ENCODE measurements around the gene ACTL6B.

DNA sequence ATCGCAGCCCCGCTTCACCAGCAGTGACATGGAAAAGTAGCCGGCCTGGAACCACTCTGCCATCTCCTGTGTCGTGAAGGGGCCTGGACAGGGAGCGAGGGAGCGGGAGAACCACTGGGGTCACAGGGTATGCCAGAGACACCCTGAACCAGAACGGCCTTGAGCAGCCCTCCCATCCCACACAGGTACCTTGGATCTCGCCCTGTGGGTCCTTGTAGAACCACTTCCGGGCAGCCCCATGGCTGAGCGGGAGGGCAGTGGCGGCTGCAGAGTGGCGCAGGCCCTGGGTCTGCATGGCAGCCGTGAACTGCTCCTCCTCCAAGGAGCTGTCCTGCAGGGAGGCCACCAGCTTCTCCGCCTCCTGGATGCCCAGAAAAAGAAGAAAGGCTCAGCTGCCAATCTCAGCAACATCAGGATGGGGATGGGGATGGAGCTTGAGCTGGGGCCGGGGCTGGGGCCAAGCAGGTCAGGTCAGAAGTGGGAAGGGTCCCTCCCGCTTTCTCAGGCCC is 28.3 kb upstream of the ACTL6B start:
- TF ChIP-seq XRCC4 (IDR thresholded peaks at IDR 0.05; ENCODE audit: extremely low read depth, insufficient read depth, insufficient read length), result no peak
- TF ChIP-seq, protein P1, sequence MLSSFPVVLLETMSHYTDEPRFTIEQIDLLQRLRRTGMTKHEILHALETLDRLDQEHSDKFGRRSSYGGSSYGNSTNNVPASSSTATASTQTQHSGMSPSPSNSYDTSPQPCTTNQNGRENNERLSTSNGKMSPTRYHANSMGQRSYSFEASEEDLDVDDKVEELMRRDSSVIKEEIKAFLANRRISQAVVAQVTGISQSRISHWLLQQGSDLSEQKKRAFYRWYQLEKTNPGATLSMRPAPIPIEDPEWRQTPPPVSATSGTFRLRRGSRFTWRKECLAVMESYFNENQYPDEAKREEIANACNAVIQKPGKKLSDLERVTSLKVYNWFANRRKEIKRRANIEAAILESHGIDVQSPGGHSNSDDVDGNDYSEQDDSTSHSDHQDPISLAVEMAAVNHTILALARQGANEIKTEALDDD (IDR thresholded peaks at IDR 0.05), result no peak
- TF ChIP-seq, protein P2, sequence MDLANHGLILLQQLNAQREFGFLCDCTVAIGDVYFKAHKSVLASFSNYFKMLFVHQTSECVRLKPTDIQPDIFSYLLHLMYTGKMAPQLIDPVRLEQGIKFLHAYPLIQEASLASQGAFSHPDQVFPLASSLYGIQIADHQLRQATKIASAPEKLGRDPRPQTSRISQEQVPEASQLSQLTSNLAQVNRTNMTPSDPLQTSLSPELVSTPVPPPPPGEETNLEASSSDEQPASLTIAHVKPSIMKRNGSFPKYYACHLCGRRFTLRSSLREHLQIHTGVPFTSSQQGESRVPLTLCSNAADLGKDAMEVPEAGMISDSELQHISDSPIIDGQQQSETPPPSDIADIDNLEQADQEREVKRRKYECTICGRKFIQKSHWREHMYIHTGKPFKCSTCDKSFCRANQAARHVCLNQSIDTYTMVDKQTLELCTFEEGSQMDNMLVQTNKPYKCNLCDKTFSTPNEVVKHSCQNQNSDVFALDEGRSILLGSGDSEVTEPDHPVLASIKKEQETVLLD (IDR thresholded peaks at IDR 0.05), result no peak
- no peak for TF ChIP-seq RBM25 (IDR thresholded peaks at IDR 0.05; ENCODE audit: low read depth, low read length, severe bottlenecking)
- TF ChIP-seq PHTF2 (CRISPR knock-in tag; IDR thresholded peaks at IDR 0.05), result no peak
- TF ChIP-seq, protein P3, sequence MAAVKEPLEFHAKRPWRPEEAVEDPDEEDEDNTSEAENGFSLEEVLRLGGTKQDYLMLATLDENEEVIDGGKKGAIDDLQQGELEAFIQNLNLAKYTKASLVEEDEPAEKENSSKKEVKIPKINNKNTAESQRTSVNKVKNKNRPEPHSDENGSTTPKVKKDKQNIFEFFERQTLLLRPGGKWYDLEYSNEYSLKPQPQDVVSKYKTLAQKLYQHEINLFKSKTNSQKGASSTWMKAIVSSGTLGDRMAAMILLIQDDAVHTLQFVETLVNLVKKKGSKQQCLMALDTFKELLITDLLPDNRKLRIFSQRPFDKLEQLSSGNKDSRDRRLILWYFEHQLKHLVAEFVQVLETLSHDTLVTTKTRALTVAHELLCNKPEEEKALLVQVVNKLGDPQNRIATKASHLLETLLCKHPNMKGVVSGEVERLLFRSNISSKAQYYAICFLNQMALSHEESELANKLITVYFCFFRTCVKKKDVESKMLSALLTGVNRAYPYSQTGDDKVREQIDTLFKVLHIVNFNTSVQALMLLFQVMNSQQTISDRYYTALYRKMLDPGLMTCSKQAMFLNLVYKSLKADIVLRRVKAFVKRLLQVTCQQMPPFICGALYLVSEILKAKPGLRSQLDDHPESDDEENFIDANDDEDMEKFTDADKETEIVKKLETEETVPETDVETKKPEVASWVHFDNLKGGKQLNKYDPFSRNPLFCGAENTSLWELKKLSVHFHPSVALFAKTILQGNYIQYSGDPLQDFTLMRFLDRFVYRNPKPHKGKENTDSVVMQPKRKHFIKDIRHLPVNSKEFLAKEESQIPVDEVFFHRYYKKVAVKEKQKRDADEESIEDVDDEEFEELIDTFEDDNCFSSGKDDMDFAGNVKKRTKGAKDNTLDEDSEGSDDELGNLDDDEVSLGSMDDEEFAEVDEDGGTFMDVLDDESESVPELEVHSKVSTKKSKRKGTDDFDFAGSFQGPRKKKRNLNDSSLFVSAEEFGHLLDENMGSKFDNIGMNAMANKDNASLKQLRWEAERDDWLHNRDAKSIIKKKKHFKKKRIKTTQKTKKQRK (IDR thresholded peaks at IDR 0.05; ENCODE audit: borderline replicate concordance, low read depth, low read length), result no peak
- TF ChIP-seq, protein P4, sequence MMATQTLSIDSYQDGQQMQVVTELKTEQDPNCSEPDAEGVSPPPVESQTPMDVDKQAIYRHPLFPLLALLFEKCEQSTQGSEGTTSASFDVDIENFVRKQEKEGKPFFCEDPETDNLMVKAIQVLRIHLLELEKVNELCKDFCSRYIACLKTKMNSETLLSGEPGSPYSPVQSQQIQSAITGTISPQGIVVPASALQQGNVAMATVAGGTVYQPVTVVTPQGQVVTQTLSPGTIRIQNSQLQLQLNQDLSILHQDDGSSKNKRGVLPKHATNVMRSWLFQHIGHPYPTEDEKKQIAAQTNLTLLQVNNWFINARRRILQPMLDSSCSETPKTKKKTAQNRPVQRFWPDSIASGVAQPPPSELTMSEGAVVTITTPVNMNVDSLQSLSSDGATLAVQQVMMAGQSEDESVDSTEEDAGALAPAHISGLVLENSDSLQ (IDR thresholded peaks at IDR 0.05), result no peak
- TF ChIP-seq MTA2 (IDR thresholded peaks at IDR 0.05; ENCODE audit: low read depth), result no peak
- TF ChIP-seq, protein P5, sequence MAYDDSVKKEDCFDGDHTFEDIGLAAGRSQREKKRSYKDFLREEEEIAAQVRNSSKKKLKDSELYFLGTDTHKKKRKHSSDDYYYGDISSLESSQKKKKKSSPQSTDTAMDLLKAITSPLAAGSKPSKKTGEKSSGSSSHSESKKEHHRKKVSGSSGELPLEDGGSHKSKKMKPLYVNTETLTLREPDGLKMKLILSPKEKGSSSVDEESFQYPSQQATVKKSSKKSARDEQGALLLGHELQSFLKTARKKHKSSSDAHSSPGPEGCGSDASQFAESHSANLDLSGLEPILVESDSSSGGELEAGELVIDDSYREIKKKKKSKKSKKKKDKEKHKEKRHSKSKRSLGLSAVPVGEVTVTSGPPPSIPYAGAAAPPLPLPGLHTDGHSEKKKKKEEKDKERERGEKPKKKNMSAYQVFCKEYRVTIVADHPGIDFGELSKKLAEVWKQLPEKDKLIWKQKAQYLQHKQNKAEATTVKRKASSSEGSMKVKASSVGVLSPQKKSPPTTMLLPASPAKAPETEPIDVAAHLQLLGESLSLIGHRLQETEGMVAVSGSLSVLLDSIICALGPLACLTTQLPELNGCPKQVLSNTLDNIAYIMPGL (CRISPR knock-in tag; IDR thresholded peaks at IDR 0.05), result no peak
- TF ChIP-seq HNRNPL (IDR thresholded peaks at IDR 0.05; ENCODE audit: low read depth, low read length), result no peak
- no peak for TF ChIP-seq MCM5 (IDR thresholded peaks at IDR 0.05; ENCODE audit: low read depth)
- TF ChIP-seq NR2C1 (IDR thresholded peaks at IDR 0.05), result no peak
- no peak for TF ChIP-seq NR2C1 (tag; IDR thresholded peaks at IDR 0.05)
- no peak for TF ChIP-seq FOXP1 (CRISPR knock-in tag; IDR thresholded peaks at IDR 0.05)
- TF ChIP-seq, protein P6, sequence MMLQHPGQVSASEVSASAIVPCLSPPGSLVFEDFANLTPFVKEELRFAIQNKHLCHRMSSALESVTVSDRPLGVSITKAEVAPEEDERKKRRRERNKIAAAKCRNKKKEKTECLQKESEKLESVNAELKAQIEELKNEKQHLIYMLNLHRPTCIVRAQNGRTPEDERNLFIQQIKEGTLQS (IDR thresholded peaks at IDR 0.05), result no peak
- TF ChIP-seq, protein P6 (CRISPR knock-in tag; conservative IDR thresholded peaks at IDR 0.05), result no peak

Measured in K562 (cell line).